NCI-H526 treated with DMSO at 0.1 percent for 48 hours (cell line): Measurements from ENCODE around the gene SLC13A3.
"Not testable (repeated sequence)": the region's sequence is repeated elsewhere in the genome, so short reads cannot be mapped to it uniquely, and the experiment has no call there.

ENCODE experiments used
- DNase-seq: peaks from one replicate; lab custom pipeline; 2025; lab: John Stamatoyannopoulos, UW

Gene SLC13A3

GRCh38 chr20:46681032-46681854 lies 30.0 kb upstream of the SLC13A3 start:
- DNase-seq: peak; percentile 45

- no peak for DNase-seq
Observed at GRCh38 chr20:46680684-46681031, 29.4 kb upstream of the SLC13A3 start.

- DNase-seq: no peak
Observed at GRCh38 chr20:46678516-46678915, 27.3 kb upstream of the SLC13A3 start.

- no peak for DNase-seq
Observed at GRCh38 chr20:46677608-46678007, 26.3 kb upstream of the SLC13A3 start.

- not testable (repeated sequence) for DNase-seq
Observed at GRCh38 chr20:46676649-46677316, 25.5 kb upstream of the SLC13A3 start.

GRCh38 chr20:46674253-46675083 lies 23.2 kb upstream of the SLC13A3 start:
- no peak for DNase-seq

GRCh38 chr20:46673394-46674252 lies 22.4 kb upstream of the SLC13A3 start:
- DNase-seq: no peak

- no peak for DNase-seq
Observed at GRCh38 chr20:46672543-46673148, 21.4 kb upstream of the SLC13A3 start.

GRCh38 chr20:46671866-46672542 lies 20.7 kb upstream of the SLC13A3 start:
- no peak for DNase-seq

- no peak for DNase-seq
Observed at GRCh38 chr20:46670585-46671584, 19.6 kb upstream of the SLC13A3 start.

GRCh38 chr20:46670228-46670584 lies 18.9 kb upstream of the SLC13A3 start:
- DNase-seq: no peak

- no peak for DNase-seq
Observed at GRCh38 chr20:46666818-46667515, 15.7 kb upstream of the SLC13A3 start.

GRCh38 chr20:46666306-46666705 lies 15.0 kb upstream of the SLC13A3 start:
- DNase-seq: no peak

GRCh38 chr20:46665602-46666001 lies 14.3 kb upstream of the SLC13A3 start:
- DNase-seq: no peak

GRCh38 chr20:46663531-46663930 lies 12.3 kb upstream of the SLC13A3 start:
- DNase-seq: no peak

- DNase-seq: no peak
Observed at GRCh38 chr20:46661659-46662058, 10.4 kb upstream of the SLC13A3 start.

- DNase-seq: no peak
Observed at GRCh38 chr20:46660487-46660886, 9.2 kb upstream of the SLC13A3 start.

- no peak for DNase-seq
Observed at GRCh38 chr20:46657618-46658017, 6.4 kb upstream of the SLC13A3 start.

- no peak for DNase-seq
Observed at GRCh38 chr20:46657137-46657536, 5.9 kb upstream of the SLC13A3 start.
